ENCODE measurements around the gene CCL2.
A peak's percentile ranks its signal among the peaks of the same experiment; 100 is the strongest.
"Not testable (repeated sequence)": the region's sequence is repeated elsewhere in the genome, so short reads cannot be mapped to it uniquely, and the experiment has no call there.

Gene CCL2

GRCh38 chr17:34227293-34227692, 27.8 kb upstream of the CCL2 start:
- Mint-ChIP-seq H3K9me3 (peaks cover 20% of the 10 kb centered on the region), H3K4me1 (ENCODE audit: low read depth) (peaks cover 25% of the 10 kb centered on the region), H3K27ac (peak overlapping the region; percentile 59), H3K27me3 (peaks cover 41% of the 10 kb centered on the region)
- intact Hi-C loops (cut with micrococcal nuclease); H3K4me3 Mint-ChIP-seq; H3K36me3 Mint-ChIP-seq (ENCODE audit: low read depth): not testable (repeated sequence)

GRCh38 chr17:34227707-34228106, 27.4 kb upstream of the CCL2 start:
- intact Hi-C loops (cut with micrococcal nuclease) = no loop called here
- peaks cover 5% of the 10 kb centered on the region for H3K36me3 Mint-ChIP-seq (ENCODE audit: low read depth)
- no peak overlapping the region for H3K4me3 Mint-ChIP-seq
- H3K4me1 Mint-ChIP-seq (ENCODE audit: low read depth) = peaks cover 22% of the 10 kb centered on the region
- H3K27ac Mint-ChIP-seq = peak overlapping the region; percentile 59
- H3K27me3 Mint-ChIP-seq = peaks cover 41% of the 10 kb centered on the region
- peaks cover 20% of the 10 kb centered on the region for H3K9me3 Mint-ChIP-seq

- peaks cover 20% of the 10 kb centered on the region for H3K9me3 Mint-ChIP-seq
- no peak overlapping the region for H3K4me3 Mint-ChIP-seq
- peaks cover 26% of the 10 kb centered on the region for H3K4me1 Mint-ChIP-seq (ENCODE audit: low read depth)
- no peak overlapping the region for H3K27ac Mint-ChIP-seq
- peaks cover 5% of the 10 kb centered on the region for H3K36me3 Mint-ChIP-seq (ENCODE audit: low read depth)
- intact Hi-C loops (cut with micrococcal nuclease) = no loop called here
- peaks cover 50% of the 10 kb centered on the region for H3K27me3 Mint-ChIP-seq
These were observed 26.3 kb upstream of the CCL2 start for GRCh38 chr17:34228781-34229180.

GRCh38 chr17:34230342-34230741, 24.7 kb upstream of the CCL2 start:
- peaks cover 48% of the 10 kb centered on the region for H3K27me3 Mint-ChIP-seq
- H3K4me1 Mint-ChIP-seq (ENCODE audit: low read depth) = peaks cover 36% of the 10 kb centered on the region

DNA sequence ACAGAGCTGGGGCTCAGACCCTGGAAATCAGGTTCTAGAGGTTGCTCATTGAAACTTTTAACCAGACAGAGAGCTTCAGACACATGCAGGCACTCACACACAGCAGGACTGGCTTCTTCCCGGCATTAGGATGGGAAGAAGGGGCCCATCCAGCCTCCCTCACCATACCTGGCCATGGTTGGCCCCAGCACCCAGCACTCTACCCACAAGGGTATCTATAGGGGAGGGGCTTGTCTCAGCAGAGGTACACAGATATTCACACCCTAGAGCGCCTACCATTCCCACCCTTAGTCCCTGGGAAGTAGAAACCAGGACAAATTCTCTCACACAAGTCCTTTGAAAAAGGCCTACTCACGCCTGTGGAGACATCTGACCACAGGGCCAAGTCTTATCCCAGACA, 20.5 kb upstream of the CCL2 start:
- peaks cover 54% of the 10 kb centered on the region for H3K27me3 Mint-ChIP-seq
- peaks cover 59% of the 10 kb centered on the region for H3K4me1 Mint-ChIP-seq (ENCODE audit: low read depth)
- peaks cover 2% of the 10 kb centered on the region for H3K36me3 Mint-ChIP-seq (ENCODE audit: low read depth)
- H3K27ac Mint-ChIP-seq = peak overlapping the region; percentile 65
- H3K4me3 Mint-ChIP-seq = no peak overlapping the region
- intact Hi-C loops (cut with micrococcal nuclease) = no loop called here
- peaks cover 4% of the 10 kb centered on the region for H3K9me3 Mint-ChIP-seq

More at GRCh38 chr17:34230342-34230741, 24.7 kb upstream of the CCL2 start:
- intact Hi-C loops (cut with micrococcal nuclease) = no loop called here
- H3K27ac Mint-ChIP-seq = no peak overlapping the region
- H3K36me3 Mint-ChIP-seq (ENCODE audit: low read depth) = peaks cover 5% of the 10 kb centered on the region
- H3K4me3 Mint-ChIP-seq = no peak overlapping the region
- peaks cover 20% of the 10 kb centered on the region for H3K9me3 Mint-ChIP-seq

DNA sequence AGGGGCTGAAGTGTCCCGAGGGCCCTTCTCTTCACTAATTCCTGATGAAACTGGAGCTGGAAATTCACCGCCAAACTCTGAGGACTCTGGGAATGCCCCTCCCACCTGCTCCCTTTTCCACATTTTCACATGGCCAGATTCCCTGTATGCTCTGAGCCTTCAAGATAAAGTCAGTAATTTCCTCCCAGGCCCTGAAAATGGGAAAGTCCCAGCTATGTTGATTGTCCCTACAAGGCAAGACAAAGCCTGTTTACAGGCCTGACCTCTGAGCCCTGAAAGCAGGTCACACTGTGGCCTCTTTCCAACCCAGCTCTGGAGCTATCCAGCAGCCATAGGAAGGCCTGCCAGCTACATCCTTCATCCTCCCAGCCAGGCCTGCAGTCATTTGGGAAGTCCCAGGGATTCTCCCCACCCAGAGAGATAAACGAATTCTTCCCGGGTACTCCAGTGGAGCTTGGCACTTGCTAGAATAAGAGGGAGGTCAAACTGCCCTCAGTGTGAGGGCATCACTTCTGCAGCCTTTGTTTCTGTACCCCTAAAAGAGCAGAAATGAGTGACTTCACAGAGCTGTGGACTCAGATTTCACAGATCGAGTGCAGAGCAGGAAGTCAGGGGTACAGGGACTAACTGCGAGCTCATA, 19.6 kb upstream of the CCL2 start:
- Mint-ChIP-seq H3K9me3 (no peaks in the 10 kb centered on the region), H3K27ac (peak overlapping the region; percentile 65), H3K27me3 (peaks cover 60% of the 10 kb centered on the region), H3K4me1 (ENCODE audit: low read depth) (peaks cover 66% of the 10 kb centered on the region), H3K36me3 (ENCODE audit: low read depth) (no peaks in the 10 kb centered on the region), H3K4me3 (no peak overlapping the region)
- intact Hi-C loops (cut with micrococcal nuclease) = no loop called here

DNA sequence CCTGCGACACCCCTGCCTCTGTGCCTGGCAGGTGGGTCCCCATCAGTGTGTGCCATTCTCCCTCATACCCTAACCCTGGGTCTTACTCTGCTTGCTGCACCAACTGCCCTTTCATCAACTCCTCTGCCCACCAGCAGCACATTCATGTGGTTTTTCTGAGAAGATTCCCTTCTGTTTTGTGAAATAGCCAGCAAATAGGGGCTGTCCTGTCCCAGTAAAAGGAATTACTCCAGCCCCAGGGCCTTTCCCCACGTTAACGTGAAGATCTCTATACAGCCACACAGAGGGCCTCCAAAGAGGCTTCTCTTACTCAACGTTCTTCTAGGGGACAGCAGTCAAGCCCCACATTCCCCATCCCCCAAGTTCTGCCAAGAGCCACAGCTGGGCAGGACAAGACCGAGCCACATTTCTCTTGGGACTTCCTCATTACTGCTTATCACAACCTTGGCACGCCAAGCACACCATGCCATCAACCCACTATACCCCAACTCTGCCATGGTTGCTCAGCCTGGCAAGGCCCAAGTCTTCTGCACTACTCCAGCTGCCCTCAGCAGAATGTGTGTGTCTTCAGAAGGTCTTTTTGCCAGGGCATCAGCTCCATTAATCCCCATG, 18.7 kb upstream of the CCL2 start:
- H3K4me3 Mint-ChIP-seq = no peak overlapping the region
- intact Hi-C loops (cut with micrococcal nuclease) = no loop called here

DNA sequence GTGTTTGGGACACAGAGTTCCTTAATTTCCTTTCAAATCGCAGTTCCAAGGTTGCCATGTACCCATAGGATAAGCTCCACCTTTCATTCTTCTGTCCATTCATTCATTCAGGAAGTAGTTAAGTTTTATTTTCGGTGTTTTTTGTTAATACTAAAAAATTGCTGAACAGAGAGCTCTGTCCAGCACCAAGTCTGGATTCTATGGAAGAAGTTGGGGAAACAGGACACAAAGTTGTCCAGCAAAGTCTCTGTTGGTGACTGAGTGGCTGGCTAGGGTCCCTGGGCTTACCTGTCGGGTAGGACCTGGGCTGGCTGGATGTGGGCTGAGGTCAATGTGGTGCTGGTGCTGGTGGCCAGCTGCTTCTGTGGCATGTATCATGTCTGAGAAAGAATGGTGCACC, 17.6 kb upstream of the CCL2 start:
- Mint-ChIP-seq H3K27me3 (peaks cover 54% of the 10 kb centered on the region), H3K36me3 (ENCODE audit: low read depth) (no peaks in the 10 kb centered on the region), H3K9me3 (no peaks in the 10 kb centered on the region), H3K4me1 (ENCODE audit: low read depth) (peaks cover 73% of the 10 kb centered on the region), H3K4me3 (no peak overlapping the region), H3K27ac (no peak overlapping the region)
- intact Hi-C loops (cut with micrococcal nuclease) = no loop called here

More for the DNA sequence above, 18.7 kb upstream of the CCL2 start:
- Mint-ChIP-seq H3K27ac (peak overlapping the region; percentile 65), H3K36me3 (ENCODE audit: low read depth) (no peaks in the 10 kb centered on the region), H3K4me1 (ENCODE audit: low read depth) (peaks cover 69% of the 10 kb centered on the region), H3K9me3 (no peaks in the 10 kb centered on the region), H3K27me3 (peaks cover 54% of the 10 kb centered on the region)

DNA sequence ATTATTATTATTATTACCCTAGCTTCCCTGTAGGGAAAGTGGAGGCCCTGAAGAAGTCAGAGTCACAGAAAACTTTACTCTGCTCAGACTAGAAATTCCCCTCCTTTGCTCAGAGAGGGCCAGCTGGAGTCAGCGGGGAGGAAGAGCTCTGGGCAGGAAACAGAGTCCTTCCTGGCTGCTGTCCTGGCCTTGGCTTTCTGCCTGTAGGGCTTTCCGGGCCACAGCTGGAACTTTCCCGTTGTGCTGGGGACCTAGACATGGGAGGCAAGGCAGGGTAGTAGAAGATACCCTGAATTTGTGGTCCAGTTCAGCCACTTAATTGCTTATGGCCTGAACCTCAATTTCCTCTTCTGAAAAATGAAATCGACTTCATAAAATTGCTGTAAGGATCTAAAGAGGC, 14.0 kb upstream of the CCL2 start:
- Mint-ChIP-seq H3K36me3 (ENCODE audit: low read depth) (no peaks in the 10 kb centered on the region), H3K9me3 (no peaks in the 10 kb centered on the region), H3K4me3 (no peak overlapping the region), H3K4me1 (ENCODE audit: low read depth) (peaks cover 46% of the 10 kb centered on the region), H3K27ac (no peak overlapping the region), H3K27me3 (peaks cover 31% of the 10 kb centered on the region)
- intact Hi-C loops (cut with micrococcal nuclease) = no loop called here

DNA sequence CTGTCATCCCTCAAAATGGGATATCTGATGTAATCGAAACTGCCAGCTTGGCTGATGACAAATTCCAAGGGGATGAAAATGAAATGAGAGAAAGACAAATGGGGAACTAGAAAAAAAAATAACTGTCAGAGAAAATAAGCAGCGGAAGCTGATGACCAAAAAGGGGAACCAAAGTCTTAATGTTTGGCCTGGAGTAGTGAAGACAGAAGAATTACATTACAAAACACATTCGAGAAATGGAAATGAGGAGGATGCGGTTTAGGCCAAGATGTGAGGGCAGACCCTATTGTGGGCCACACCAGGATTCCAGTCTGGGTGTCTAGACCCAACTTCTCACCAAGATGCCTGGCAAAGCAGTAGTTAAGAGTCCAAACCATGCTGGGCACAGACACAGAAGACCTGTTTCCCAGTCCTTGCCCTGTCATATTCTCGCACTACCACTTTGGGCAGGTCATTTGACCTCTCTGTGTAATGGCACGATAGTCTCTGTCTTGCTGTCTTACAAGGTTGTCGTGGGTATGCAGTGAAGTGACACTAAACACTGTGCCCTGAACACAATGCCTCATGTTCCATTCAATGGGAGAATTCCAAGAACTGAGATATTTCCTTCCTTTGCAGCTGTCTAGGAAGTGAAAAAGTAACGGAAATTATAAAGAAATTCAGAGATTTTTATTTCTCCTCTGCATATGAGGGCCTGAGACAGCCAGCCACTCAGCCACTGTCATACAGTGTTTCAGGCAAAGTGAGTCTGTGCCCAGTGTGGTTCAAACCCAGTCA, 12.3 kb upstream of the CCL2 start:
- peak overlapping the region; percentile 83 for H3K27ac Mint-ChIP-seq
- no peaks in the 10 kb centered on the region for H3K9me3 Mint-ChIP-seq
- peaks cover 38% of the 10 kb centered on the region for H3K4me1 Mint-ChIP-seq (ENCODE audit: low read depth)
- no peak overlapping the region for H3K4me3 Mint-ChIP-seq
- H3K27me3 Mint-ChIP-seq = peaks cover 23% of the 10 kb centered on the region
- intact Hi-C loops (cut with micrococcal nuclease) = loop anchor here (2.0 kb wide), 1 partner anchor 42 kb away; no protein-coding TSS in a partner anchor
- H3K36me3 Mint-ChIP-seq (ENCODE audit: low read depth) = no peaks in the 10 kb centered on the region

- Mint-ChIP-seq H3K36me3 (ENCODE audit: low read depth) (no peaks in the 10 kb centered on the region), H3K27me3 (peaks cover 21% of the 10 kb centered on the region), H3K27ac (peak overlapping the region; percentile 83), H3K9me3 (no peaks in the 10 kb centered on the region), H3K4me3 (no peak overlapping the region), H3K4me1 (ENCODE audit: low read depth) (peaks cover 44% of the 10 kb centered on the region)
- intact Hi-C loops (cut with micrococcal nuclease) = loop anchor here (2.0 kb wide), 1 partner anchor 43 kb away; no protein-coding TSS in a partner anchor
These were observed 11.4 kb upstream of the CCL2 start for GRCh38 chr17:34243364-34244320.

GRCh38 chr17:34245351-34245905, 9.7 kb upstream of the CCL2 start:
- H3K9me3 Mint-ChIP-seq = no peaks in the 10 kb centered on the region
- H3K4me3 Mint-ChIP-seq = no peak overlapping the region
- H3K27ac Mint-ChIP-seq = no peak overlapping the region
- intact Hi-C loops (cut with micrococcal nuclease) = loop anchor here (5.0 kb wide), 1 partner anchor 112 kb away; the partner anchor contains the start of gene CCL13
- H3K36me3 Mint-ChIP-seq (ENCODE audit: low read depth) = no peaks in the 10 kb centered on the region
- H3K27me3 Mint-ChIP-seq = peaks cover 6% of the 10 kb centered on the region
- H3K4me1 Mint-ChIP-seq (ENCODE audit: low read depth) = peaks cover 46% of the 10 kb centered on the region

DNA sequence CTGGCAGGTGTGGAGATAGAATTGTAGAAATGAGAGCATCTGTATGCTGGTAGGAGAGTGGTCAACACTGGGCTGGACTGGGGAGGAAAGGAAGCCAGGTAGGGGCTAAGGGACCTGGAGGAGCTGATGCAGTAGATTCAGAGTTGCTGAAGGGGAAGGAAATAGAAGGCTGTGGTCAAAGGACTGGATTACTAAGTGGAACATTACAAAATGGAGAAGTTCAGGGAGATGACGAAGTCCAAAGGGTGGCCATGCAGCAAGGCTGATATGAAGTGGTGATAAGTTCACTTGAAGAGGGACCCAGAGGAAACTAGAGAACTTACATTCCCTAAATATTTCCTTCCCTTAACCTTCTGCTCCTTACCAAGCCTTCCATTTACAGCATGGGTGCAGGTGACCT, 8.6 kb upstream of the CCL2 start:
- Mint-ChIP-seq H3K27ac (no peak overlapping the region), H3K36me3 (ENCODE audit: low read depth) (no peaks in the 10 kb centered on the region), H3K9me3 (no peaks in the 10 kb centered on the region), H3K27me3 (peaks cover 13% of the 10 kb centered on the region), H3K4me1 (ENCODE audit: low read depth) (peaks cover 52% of the 10 kb centered on the region), H3K4me3 (peak overlapping the region; percentile 15)
- intact Hi-C loops (cut with micrococcal nuclease) = loop anchor here (5.0 kb wide), 1 partner anchor 111 kb away; the partner anchor contains the start of gene CCL13

Data from dendritic cell treated with granulocyte-macrophage colony-stimulating factor and Interleukin-4, amounts not matched to agents 40 ng/mL and 50 ng/mL, for 4 days (primary cell).